Bronchial epithelial cell (primary cell): ENCODE data around the gene GINS1. TPM values are rescaled to one million over a fixed set of nuclear protein-coding genes. Genes with fewer than 3 reads are reported as not detected.

Experiments used
- DNase-seq: peaks from one replicate; pipeline ENCODE4 v3.0.0-alpha.2; 2010; ENCODE audit warnings: low read depth
- FAIRE-seq: peaks from 2 replicates; lab custom pipeline; 2011; peaks lifted over from hg19 to GRCh38; lab: Jason Lieb, UNC
- H3K27me3 ChIP-seq: 2 replicates; pipeline ENCODE4 v1.5.1; 2011; ENCODE audit warnings: low read length; ENCODE audit not compliant: control insufficient read depth, insufficient read depth
- H3K36me3 ChIP-seq: 2 replicates; pipeline ENCODE4 v1.5.1; 2011; ENCODE audit warnings: low read length; ENCODE audit not compliant: control insufficient read depth, insufficient read depth
- H3K4me3 ChIP-seq: 2 replicates; pipeline ENCODE4 v1.5.1; 2011; ENCODE audit warnings: mild to moderate bottlenecking, low read depth, low read length, control low read depth
- total RNA-seq: library from RNA; depleted of rRNA; stranded (reverse); fragments of >200 nt; gene quantifications from 2 replicates; pipeline ENCODE4 v1.2.1, GENCODE V29; 2014
- TF ChIP-seq, protein P1 (sequence below): IDR thresholded peaks from 2 replicates; pipeline ENCODE4 v1.5.1; 2011; ENCODE audit warnings: mild to moderate bottlenecking, moderate library complexity, low read length, control low read depth, inconsistent platforms; ENCODE audit not compliant: insufficient read depth, severe bottlenecking

GINS1 gene
- total RNA-seq = 1.1 and 1.4 TPM in 2 replicates

DNA sequence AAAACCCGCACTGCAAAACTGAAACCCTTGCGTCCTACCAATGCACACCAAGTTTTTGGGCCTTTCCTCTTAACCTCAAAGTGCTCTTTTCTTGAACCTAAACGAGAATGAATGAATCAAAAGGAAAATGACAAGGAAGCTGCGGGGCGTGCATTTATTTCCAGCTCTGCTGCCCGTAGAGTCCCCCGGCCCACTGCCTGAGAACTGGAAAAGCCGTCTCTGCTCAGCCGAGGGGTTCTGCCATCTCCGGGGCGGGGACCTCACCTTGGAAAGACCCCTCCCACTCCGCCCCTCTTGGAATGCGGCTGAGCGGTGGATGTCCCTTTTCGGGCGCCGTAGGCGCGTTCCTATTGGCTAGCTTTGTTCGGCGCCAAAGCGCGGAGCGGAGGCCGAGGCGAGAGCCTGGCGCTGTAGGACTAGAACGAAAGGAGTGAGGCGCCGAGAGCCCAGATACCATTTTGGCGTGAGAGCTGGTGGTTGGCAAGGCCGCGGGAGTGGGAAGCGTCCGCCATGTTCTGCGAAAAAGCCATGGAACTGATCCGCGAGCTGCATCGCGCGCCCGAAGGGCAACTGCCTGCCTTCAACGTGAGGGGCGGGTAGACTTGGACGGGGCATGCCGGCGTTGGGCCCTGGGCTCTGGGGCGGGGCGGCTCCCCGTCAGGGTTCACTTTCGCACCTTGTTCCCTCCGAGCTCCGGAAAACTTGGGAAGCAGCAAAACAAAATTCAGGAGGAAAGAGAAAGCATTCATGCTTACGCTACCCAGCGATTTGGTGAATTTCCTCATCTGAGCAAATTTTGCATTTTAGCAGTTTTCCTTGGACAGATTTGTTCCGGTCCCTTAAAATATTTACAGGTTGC is at the start of gene GINS1:
GINS1 (plus strand) TSS at position 363 of the 859 bp plus-strand sequence; CDS start at position 511, 148 bp downstream.
- TF ChIP-seq, protein P1, sequence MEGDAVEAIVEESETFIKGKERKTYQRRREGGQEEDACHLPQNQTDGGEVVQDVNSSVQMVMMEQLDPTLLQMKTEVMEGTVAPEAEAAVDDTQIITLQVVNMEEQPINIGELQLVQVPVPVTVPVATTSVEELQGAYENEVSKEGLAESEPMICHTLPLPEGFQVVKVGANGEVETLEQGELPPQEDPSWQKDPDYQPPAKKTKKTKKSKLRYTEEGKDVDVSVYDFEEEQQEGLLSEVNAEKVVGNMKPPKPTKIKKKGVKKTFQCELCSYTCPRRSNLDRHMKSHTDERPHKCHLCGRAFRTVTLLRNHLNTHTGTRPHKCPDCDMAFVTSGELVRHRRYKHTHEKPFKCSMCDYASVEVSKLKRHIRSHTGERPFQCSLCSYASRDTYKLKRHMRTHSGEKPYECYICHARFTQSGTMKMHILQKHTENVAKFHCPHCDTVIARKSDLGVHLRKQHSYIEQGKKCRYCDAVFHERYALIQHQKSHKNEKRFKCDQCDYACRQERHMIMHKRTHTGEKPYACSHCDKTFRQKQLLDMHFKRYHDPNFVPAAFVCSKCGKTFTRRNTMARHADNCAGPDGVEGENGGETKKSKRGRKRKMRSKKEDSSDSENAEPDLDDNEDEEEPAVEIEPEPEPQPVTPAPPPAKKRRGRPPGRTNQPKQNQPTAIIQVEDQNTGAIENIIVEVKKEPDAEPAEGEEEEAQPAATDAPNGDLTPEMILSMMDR = no peak
- no peaks in the 10 kb centered on the region for H3K36me3 ChIP-seq
- no peaks in the 10 kb centered on the region for H3K27me3 ChIP-seq
- peak within 1 kb of the TSS; percentile 79 for H3K4me3 ChIP-seq
- FAIRE-seq (no peak), DNase-seq (peak; percentile 80)

- FAIRE-seq = no peak
Measured at GRCh38 chr20:25360631-25361286, 46.7 kb upstream of the GINS1 start.

GRCh38 chr20:25361287-25361683 is 46.2 kb upstream of the GINS1 start:
- Histone ChIP-seq H3K36me3 (no peaks in the 10 kb centered on the region), H3K27me3 (no peaks in the 10 kb centered on the region), H3K4me3 (no peak overlapping the region)
- DNase-seq (peak; percentile 38), FAIRE-seq (no peak)
- TF ChIP-seq, protein P1 = no peak

More at GRCh38 chr20:25360631-25361286, 46.7 kb upstream of the GINS1 start:
- TF ChIP-seq, protein P1 = no peak
- Histone ChIP-seq H3K36me3 (no peaks in the 10 kb centered on the region), H3K4me3 (no peak overlapping the region), H3K27me3 (no peaks in the 10 kb centered on the region)
- DNase-seq = no peak

- DNase-seq (peak; percentile 18), FAIRE-seq (no peak)
- TF ChIP-seq, protein P1 = no peak
- Histone ChIP-seq H3K36me3 (no peaks in the 10 kb centered on the region), H3K4me3 (no peak overlapping the region), H3K27me3 (no peaks in the 10 kb centered on the region)
Measured at GRCh38 chr20:25364180-25364788, 43.2 kb upstream of the GINS1 start.

DNA sequence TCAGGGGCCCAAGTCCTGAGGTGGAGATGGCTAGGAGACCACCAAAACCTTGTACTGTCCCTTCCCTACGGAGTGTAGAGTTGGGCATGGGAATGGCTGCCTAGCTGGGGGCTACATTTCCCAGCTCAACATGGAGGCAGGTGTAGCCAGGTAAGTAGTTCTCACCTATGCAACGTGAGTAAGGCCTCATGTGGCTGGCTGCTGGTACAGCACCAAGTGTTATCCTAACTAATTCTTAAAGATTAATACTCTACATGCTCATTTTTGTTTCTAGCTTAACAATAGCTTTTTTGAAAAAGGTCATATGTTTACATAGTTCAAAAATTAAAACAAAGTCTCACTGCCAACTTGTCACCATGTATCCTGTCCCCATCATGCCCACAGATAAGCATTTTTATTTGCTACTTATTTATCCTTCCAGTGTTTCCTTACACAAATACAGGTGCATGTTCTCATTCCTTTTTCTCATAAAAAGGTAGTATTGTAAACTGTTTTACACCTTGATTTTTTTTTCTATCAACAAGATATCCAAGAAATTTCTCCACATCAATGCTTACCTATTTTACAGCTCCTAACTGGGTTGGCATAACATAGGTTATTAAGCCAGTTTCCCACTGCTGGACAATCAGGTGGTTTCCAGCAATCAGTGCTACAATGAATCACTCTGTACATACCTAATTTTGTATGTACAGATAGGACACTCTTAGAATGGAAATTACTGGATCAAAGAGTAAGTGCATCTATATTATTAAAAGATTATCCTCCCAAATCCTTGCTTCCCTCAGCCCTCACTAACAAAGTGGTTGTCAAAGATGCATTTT is 42.4 kb upstream of the GINS1 start:
- no peak for FAIRE-seq
- TF ChIP-seq, protein P1 = no peak
- DNase-seq = peak; percentile 20

More for the DNA sequence above, 42.4 kb upstream of the GINS1 start:
- Histone ChIP-seq H3K27me3 (no peaks in the 10 kb centered on the region), H3K4me3 (no peak overlapping the region), H3K36me3 (no peaks in the 10 kb centered on the region)
